Neural cell (in vitro differentiated cells): Measurements from ENCODE around the gene IGFL1. TPM values are rescaled to one million over a fixed set of nuclear protein-coding genes. Genes with fewer than 3 reads are reported as not detected.
"Not testable (repeated sequence)": the region's sequence is repeated elsewhere in the genome, so short reads cannot be mapped to it uniquely, and the experiment has no call there.

ENCODE experiments used
- H2AFZ ChIP-seq: fragments of 200-600, 300-800 bp; sonication (generic), shearing (Covaris generic); 2 replicates; pipeline ENCODE4 v1.6.0; 2014; ENCODE audit warnings: low read depth, mild to moderate bottlenecking, antibody characterized with exemption, low read length, moderate library complexity
- H3F3A ChIP-seq: fragments of 200-600 bp; shearing (Covaris generic); 2 replicates; pipeline ENCODE4 v1.6.1; 2016; ENCODE audit warnings: mild to moderate bottlenecking, moderate library complexity, mixed read lengths, antibody characterized with exemption, low read length; ENCODE audit not compliant: insufficient read depth, poor library complexity, severe bottlenecking
- H3K27ac ChIP-seq: fragments of 200-600, 300-800 bp; sonication (generic), shearing (Covaris generic); 2 replicates; pipeline ENCODE4 v1.5.1; 2014; ENCODE audit warnings: mild to moderate bottlenecking, low read length, moderate library complexity
- H3K27me3 ChIP-seq: fragments of 300-800, 200-600 bp; sonication (generic), shearing (Covaris generic); 2 replicates; pipeline ENCODE4 v1.6.0; 2014; ENCODE audit warnings: mild to moderate bottlenecking, low read depth, low read length, moderate library complexity; ENCODE audit not compliant: insufficient read depth
- H3K36me3 ChIP-seq: fragments of 300-800, 200-600 bp; sonication (generic), shearing (Covaris generic); 2 replicates; pipeline ENCODE4 v1.5.1; 2014; ENCODE audit warnings: mild to moderate bottlenecking, antibody characterized with exemption, low read length, moderate library complexity; ENCODE audit not compliant: insufficient read depth
- H3K4me2 ChIP-seq: fragments of 300-800, 200-600 bp; sonication (generic), shearing (Covaris generic); 2 replicates; pipeline ENCODE4 v1.6.0; 2014; ENCODE audit warnings: mild to moderate bottlenecking, low read length
- H3K4me3 ChIP-seq: fragments of 300-800, 200-600 bp; sonication (generic), shearing (Covaris generic); 2 replicates; pipeline ENCODE4 v1.5.1; 2014; ENCODE audit warnings: mild to moderate bottlenecking, low read length, moderate library complexity
- H3K79me2 ChIP-seq: fragments of 200-600 bp; shearing (Covaris generic); replicated peaks from 2 replicates; pipeline ENCODE4 v1.6.0; 2014; ENCODE audit warnings: mild to moderate bottlenecking, low read length, moderate library complexity; ENCODE audit not compliant: insufficient read depth
- H3K9ac ChIP-seq: fragments of 300-800, 200-600 bp; sonication (generic), shearing (Covaris generic); 2 replicates; pipeline ENCODE4 v1.6.1; 2016; ENCODE audit warnings: mild to moderate bottlenecking, low read length, mixed read lengths
- H3K9me2 ChIP-seq: fragments of 200-600 bp; shearing (Covaris generic); 2 replicates; pipeline ENCODE4 v1.6.1; 2016; ENCODE audit warnings: mild to moderate bottlenecking, low read length, mixed read lengths; ENCODE audit not compliant: insufficient read depth
- H3K9me3 ChIP-seq: fragments of 200-600, 300-800 bp; sonication (generic), shearing (Covaris generic); 2 replicates; pipeline ENCODE4 v1.6.1; 2016; ENCODE audit warnings: mild to moderate bottlenecking, mixed run types, low read length, moderate library complexity, mixed read lengths
- H4K20me1 ChIP-seq: fragments of 200-600 bp; shearing (Covaris generic); 2 replicates; pipeline ENCODE4 v1.6.1; 2016; ENCODE audit warnings: mild to moderate bottlenecking, mixed run types; ENCODE audit not compliant: insufficient read depth
- CTCF ChIP-seq: fragments of 450-650 bp; IDR thresholded peaks from 2 replicates; pipeline ENCODE4 v1.5.1; 2014; ENCODE audit warnings: antibody characterized with exemption, mild to moderate bottlenecking, moderate library complexity; ENCODE audit not compliant: poor library complexity, severe bottlenecking
- EP300 ChIP-seq: fragments of 450-650 bp; conservative IDR thresholded peaks from 2 replicates; pipeline ENCODE4 v1.6.1; 2014; ENCODE audit warnings: antibody characterized with exemption, mild to moderate bottlenecking, moderate library complexity; ENCODE audit not compliant: poor library complexity, severe bottlenecking
- EZH2 ChIP-seq: fragments of 200-600, 300-800 bp; shearing (Covaris generic), sonication (generic); IDR thresholded peaks from 2 replicates; pipeline ENCODE4 v1.6.1; 2014; ENCODE audit warnings: antibody characterized with exemption, low read length, borderline replicate concordance, mild to moderate bottlenecking; ENCODE audit not compliant: insufficient read depth, poor library complexity, severe bottlenecking
- MXI1 ChIP-seq: fragments of 450-650 bp; conservative IDR thresholded peaks from 2 replicates; pipeline ENCODE4 v1.6.1; 2014; ENCODE audit warnings: antibody characterized with exemption, mild to moderate bottlenecking; ENCODE audit not compliant: poor library complexity, severe bottlenecking
- POLR2AphosphoS5 ChIP-seq: IDR thresholded peaks from 2 replicates; pipeline ENCODE4 v1.6.1; 2012
- RAD21 ChIP-seq: fragments of 450-650 bp; conservative IDR thresholded peaks from 2 replicates; pipeline ENCODE4 v1.6.1; 2014; ENCODE audit warnings: antibody characterized with exemption, mild to moderate bottlenecking, moderate library complexity
- REST ChIP-seq: IDR thresholded peaks from 2 replicates; pipeline ENCODE4 v1.6.1; 2012; ENCODE audit warnings: borderline replicate concordance
- SMC3 ChIP-seq: fragments of 450-650 bp; conservative IDR thresholded peaks from 2 replicates; pipeline ENCODE4 v1.6.1; 2014; ENCODE audit warnings: antibody characterized with exemption, mild to moderate bottlenecking, moderate library complexity; ENCODE audit not compliant: poor library complexity
- TAF1 ChIP-seq: IDR thresholded peaks from 2 replicates; pipeline ENCODE4 v1.6.1; 2012; ENCODE audit warnings: low read depth
- polyA plus RNA-seq: library from polyadenylated mRNA; depleted of rRNA; stranded (reverse); fragments of >200 nt; gene quantifications from 2 replicates; pipeline ENCODE4 v1.2.3, GENCODE V29; 2014

IGFL1 gene
- polyA plus RNA-seq, 1 donor from 2014 or later = not detected

- H4K20me1 ChIP-seq = no peaks in the 10 kb centered on the region
- no peaks in the 10 kb centered on the region for H3K9me3 ChIP-seq
- no peaks in the 10 kb centered on the region for H3F3A ChIP-seq
- no peak overlapping the region for H3K9ac ChIP-seq
- H2AFZ ChIP-seq = no peak overlapping the region
- no peaks in the 10 kb centered on the region for H3K27me3 ChIP-seq
- no peak overlapping the region for H3K27ac ChIP-seq
- H3K79me2 ChIP-seq = no peaks in the 10 kb centered on the region
- TF ChIP-seq REST (no peak), EZH2 (no peak), EP300 (no peak), MXI1 (no peak), POLR2AphosphoS5 (no peak), RAD21 (no peak), CTCF (no peak), SMC3 (no peak), TAF1 (no peak)
- H3K4me3 ChIP-seq = no peak overlapping the region
- no peak overlapping the region for H3K4me2 ChIP-seq
- no peaks in the 10 kb centered on the region for H3K36me3 ChIP-seq
- no peaks in the 10 kb centered on the region for H3K9me2 ChIP-seq
Measured at GRCh38 chr19:46211201-46211881, 18.2 kb upstream of the IGFL1 start.

GRCh38 chr19:46212592-46212991 lies 16.9 kb upstream of the IGFL1 start:
- not testable (repeated sequence) for H3K4me3 ChIP-seq, H3K27ac ChIP-seq, H3K4me2 ChIP-seq, H3K36me3 ChIP-seq, H3K9me3 ChIP-seq, H3K27me3 ChIP-seq, H3K9me2 ChIP-seq, H3K79me2 ChIP-seq, H4K20me1 ChIP-seq, H3K9ac ChIP-seq, H2AFZ ChIP-seq, H3F3A ChIP-seq

GRCh38 chr19:46213156-46213555 lies 16.4 kb upstream of the IGFL1 start:
- H3F3A ChIP-seq = no peaks in the 10 kb centered on the region
- H2AFZ ChIP-seq = no peak overlapping the region
- H3K27ac ChIP-seq = no peak overlapping the region
- H3K9me3 ChIP-seq = no peaks in the 10 kb centered on the region
- H4K20me1 ChIP-seq = no peaks in the 10 kb centered on the region
- no peak overlapping the region for H3K4me2 ChIP-seq
- H3K79me2 ChIP-seq = no peaks in the 10 kb centered on the region
- TF ChIP-seq POLR2AphosphoS5 (no peak), CTCF (no peak), REST (no peak), EP300 (no peak), TAF1 (no peak), EZH2 (no peak), RAD21 (no peak), SMC3 (no peak)
- H3K36me3 ChIP-seq = no peaks in the 10 kb centered on the region
- H3K4me3 ChIP-seq = no peak overlapping the region
- no peaks in the 10 kb centered on the region for H3K27me3 ChIP-seq
- H3K9ac ChIP-seq = no peak overlapping the region
- no peaks in the 10 kb centered on the region for H3K9me2 ChIP-seq
